ENCODE results near the gene CDKN1B. TPM values are rescaled to one million over a fixed set of nuclear protein-coding genes. Genes with fewer than 3 reads are reported as not detected.
"Not testable (repeated sequence)": the region's sequence is repeated elsewhere in the genome, so short reads cannot be mapped to it uniquely, and the experiment has no call there.

CDKN1B gene
- total and polyA plus RNA-seq, 2 donors = 52.1 to 73.6 TPM

- H3K4me1 ChIP-seq (ENCODE audit: insufficient read depth); H3K4me3 ChIP-seq (ENCODE audit: low read depth, low read length); H3K27ac ChIP-seq (ENCODE audit: low read depth); H3K36me3 ChIP-seq (ENCODE audit: insufficient read depth); DNase-seq (ENCODE audit: extremely low spot score): not testable (repeated sequence)
- 91% methylated on average over 2 of the region's 2 CpGs for WGBS
Measured at GRCh38 chr12:12738152-12738551, 21.0 kb downstream of the CDKN1B start.

- H3K4me1 ChIP-seq (ENCODE audit: insufficient read depth) = no peaks in the 10 kb centered on the region
- WGBS = 18% methylated on average over 3 of the region's 3 CpGs
- no peak overlapping the region for H3K27ac ChIP-seq (ENCODE audit: low read depth)
- no peak for DNase-seq (ENCODE audit: extremely low spot score)
- H3K4me3 ChIP-seq (ENCODE audit: low read depth, low read length) = no peak overlapping the region
- H3K36me3 ChIP-seq (ENCODE audit: insufficient read depth) = no peaks in the 10 kb centered on the region
Measured at GRCh38 chr12:12741660-12742059, 24.5 kb downstream of the CDKN1B start.

DNA sequence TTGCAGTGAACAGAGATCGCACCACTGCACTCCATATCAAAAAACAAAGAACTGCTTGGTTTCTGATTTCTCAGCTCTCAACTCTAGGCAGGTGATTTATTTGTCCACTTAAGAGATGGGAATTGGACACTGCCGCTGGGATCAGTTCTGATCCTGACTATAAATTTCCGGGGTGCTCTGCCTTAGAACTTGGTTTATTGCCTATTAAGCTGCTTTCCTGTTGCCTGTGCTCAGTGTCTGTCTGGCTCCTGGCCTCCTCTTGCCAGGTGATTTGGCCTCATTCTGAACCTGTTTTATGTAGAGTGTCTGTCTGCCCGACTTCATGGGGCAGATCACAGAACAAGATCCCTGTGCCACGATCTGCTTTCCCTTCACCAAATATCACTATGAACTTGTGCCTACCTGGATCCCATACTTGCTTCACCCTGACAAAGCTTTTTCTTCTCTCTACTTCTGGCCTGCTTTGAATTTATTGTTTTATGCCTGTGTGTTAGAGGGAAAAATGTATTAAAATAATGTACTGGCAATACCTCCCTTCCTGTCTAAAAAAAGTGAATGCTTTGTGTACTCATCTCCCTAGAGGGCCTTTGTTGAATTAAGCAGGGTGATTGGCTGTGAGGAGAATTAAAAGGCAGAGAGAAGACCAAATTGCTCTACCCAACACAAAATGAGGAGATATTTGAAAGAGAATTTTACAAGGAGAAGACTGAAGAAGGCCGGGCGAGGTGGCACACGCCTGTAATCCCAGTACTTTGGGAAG lies 27.6 kb downstream of the CDKN1B start:
- 77% methylated on average over 8 of the region's 8 CpGs for WGBS
- H3K4me3 ChIP-seq (ENCODE audit: low read depth, low read length) = no peak overlapping the region

DNA sequence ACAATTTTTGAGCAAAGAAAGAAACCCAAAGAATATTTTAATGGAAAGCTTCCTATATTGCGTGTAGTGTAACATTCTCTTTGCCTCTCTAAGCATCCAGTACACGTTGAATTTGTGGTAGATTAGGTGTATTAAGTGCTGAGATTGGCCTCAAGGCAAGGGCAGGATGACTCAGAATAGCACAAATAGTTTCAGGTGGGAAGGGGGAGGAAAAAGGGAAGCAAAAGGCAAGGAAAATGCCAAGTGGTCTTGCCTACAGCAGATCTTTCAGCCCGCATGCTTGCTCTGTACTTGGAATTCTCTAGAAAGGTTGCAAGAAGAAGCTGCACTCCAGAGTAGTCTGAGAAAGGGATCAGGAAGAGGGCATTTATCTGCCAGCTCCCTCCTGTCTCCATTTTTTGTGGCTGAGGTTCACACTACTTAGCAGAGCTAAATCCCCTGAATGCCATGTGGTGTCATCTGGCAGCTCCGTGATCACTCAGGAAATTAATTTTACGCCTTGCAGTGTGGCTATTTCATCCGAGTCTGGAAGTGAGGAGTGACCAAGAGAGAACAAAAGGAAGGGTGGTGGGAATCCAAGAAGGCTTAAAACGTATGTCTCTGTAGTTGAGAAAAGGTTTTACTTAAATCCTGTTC lies 28.5 kb downstream of the CDKN1B start:
- Histone ChIP-seq H3K36me3 (ENCODE audit: insufficient read depth) (no peaks in the 10 kb centered on the region), H3K4me3 (ENCODE audit: low read depth, low read length) (no peak overlapping the region), H3K4me1 (ENCODE audit: insufficient read depth) (no peaks in the 10 kb centered on the region), H3K27ac (ENCODE audit: low read depth) (no peak overlapping the region)
- no peak for DNase-seq (ENCODE audit: extremely low spot score)
- 88% methylated on average over 7 of the region's 7 CpGs for WGBS

More for the DNA sequence above, 27.6 kb downstream of the CDKN1B start:
- Histone ChIP-seq H3K4me1 (ENCODE audit: insufficient read depth) (no peaks in the 10 kb centered on the region), H3K27ac (ENCODE audit: low read depth) (no peak overlapping the region), H3K36me3 (ENCODE audit: insufficient read depth) (no peaks in the 10 kb centered on the region)
- DNase-seq (ENCODE audit: extremely low spot score) = no peak

DNA sequence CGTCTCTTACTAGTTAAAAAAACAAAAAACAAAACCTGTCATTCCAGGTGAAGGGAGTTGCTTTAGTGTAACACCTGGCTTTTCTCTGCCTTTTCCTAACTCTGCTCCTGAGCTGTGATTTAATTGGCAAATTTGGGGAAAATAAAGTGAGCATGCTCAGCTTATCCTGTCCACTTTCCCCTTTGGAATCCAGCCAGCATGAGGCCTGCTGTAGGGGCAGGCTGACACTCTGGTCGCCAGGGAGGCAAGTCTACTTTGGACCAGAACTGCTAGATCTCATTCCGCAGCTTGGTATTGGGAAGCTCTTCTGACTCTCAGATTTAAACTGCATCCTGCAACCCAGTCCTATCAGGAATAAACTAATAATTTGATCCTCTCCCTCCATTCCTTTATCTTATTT lies 30.1 kb downstream of the CDKN1B start:
- 71% methylated on average over 3 of the region's 3 CpGs for WGBS
- DNase-seq (ENCODE audit: extremely low spot score) = no peak
- Histone ChIP-seq H3K4me1 (ENCODE audit: insufficient read depth) (no peaks in the 10 kb centered on the region), H3K36me3 (ENCODE audit: insufficient read depth) (no peaks in the 10 kb centered on the region), H3K27ac (ENCODE audit: low read depth) (no peak overlapping the region), H3K4me3 (ENCODE audit: low read depth, low read length) (no peak overlapping the region)

DNA sequence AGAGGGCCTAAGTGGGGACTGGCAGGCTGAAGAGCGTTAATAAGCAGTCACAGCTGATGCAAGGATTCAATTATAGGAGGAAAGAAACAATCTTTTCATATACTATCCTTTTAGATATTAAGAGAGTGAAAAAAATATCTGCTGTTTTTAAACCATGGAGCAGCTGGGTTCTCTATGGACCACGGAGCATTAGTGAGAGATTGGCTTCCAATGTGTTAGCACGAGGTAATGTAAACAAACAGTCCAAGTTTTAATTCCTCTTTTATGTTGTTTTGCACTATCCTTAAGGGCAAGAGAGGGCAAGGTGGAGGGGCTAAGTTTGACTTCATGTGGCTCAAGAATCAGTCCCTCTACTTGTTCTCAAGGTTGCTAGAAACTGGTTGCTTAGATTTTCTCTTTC lies 30.9 kb downstream of the CDKN1B start:
- no peak overlapping the region for H3K27ac ChIP-seq (ENCODE audit: low read depth)
- no peaks in the 10 kb centered on the region for H3K36me3 ChIP-seq (ENCODE audit: insufficient read depth)
- H3K4me3 ChIP-seq (ENCODE audit: low read depth, low read length) = no peak overlapping the region
- DNase-seq (ENCODE audit: extremely low spot score) = no peak
- WGBS = 38% methylated on average over 3 of the region's 3 CpGs
- no peaks in the 10 kb centered on the region for H3K4me1 ChIP-seq (ENCODE audit: insufficient read depth)

DNA sequence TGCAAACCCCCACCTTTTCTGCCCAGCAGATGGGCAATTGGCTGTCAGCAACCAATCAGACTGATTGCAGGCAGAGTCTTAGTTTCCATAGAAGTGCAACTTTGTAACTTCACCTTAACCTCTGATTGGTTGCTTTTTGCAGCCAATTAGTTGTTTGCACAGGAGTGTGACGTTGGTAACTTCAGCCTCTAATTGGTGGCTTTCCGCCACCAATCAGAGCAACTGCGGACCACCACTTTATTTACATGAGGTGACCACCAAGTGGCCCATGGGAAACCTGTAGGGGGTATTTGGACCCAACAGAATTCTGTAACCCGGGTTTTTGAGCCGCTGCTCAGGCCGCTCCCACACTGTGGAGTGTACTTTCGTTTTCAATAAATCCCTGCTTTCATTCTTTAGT lies 32.3 kb downstream of the CDKN1B start:
- Histone ChIP-seq H3K4me3 (ENCODE audit: low read depth, low read length) (no peak overlapping the region), H3K36me3 (ENCODE audit: insufficient read depth) (no peaks in the 10 kb centered on the region), H3K4me1 (ENCODE audit: insufficient read depth) (no peaks in the 10 kb centered on the region), H3K27ac (ENCODE audit: low read depth) (no peak overlapping the region)
- WGBS = 79% methylated on average over 7 of the region's 7 CpGs
- DNase-seq (ENCODE audit: extremely low spot score) = no peak

DNA sequence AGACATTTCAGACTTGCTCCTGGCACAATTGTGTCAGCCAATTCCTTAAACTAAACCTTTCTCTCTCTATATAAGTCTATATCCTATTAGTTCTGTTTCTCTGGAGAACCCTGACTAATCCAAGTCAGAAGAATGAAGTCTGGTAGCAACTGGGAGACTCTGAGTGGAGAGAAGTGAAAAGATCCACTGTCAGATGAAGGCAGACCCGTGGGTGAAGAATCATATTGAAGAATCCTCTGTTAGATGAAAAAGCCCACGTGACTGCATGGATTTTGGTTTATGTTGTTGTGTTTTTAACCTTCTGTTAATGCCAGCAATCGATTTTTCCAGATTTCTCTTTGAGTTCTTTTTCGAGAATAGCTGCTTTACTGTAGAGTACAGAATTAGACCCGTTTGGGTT lies 38.8 kb downstream of the CDKN1B start:
- 84% methylated on average over 5 of the region's 5 CpGs for WGBS

DNA sequence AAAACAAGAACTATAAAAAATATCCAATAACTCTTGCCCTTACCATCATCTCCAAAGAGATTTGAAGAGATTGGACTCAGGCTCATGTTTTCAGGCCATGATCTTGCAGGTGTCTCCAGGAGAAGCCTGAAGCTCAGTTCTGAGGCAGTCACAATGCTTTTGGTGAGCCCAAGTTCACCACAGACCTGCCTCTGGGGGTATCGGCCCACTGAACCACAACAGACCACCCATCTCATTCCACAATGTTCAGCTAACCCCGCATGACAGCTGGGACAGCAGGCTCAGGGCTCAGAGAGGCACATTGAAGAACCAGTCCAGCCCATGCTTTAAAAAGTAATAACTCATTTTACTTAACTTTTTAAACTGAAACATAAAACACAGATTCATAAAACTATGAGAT lies 40.0 kb downstream of the CDKN1B start:
- Histone ChIP-seq H3K36me3 (ENCODE audit: insufficient read depth) (no peaks in the 10 kb centered on the region), H3K27ac (ENCODE audit: low read depth) (no peak overlapping the region), H3K4me1 (ENCODE audit: insufficient read depth) (no peaks in the 10 kb centered on the region), H3K4me3 (ENCODE audit: low read depth, low read length) (no peak overlapping the region)
- WGBS = 92% methylated on average over 2 of the region's 2 CpGs
- DNase-seq (ENCODE audit: extremely low spot score) = no peak

More for the DNA sequence above, 38.8 kb downstream of the CDKN1B start:
- no peak for DNase-seq (ENCODE audit: extremely low spot score)
- Histone ChIP-seq H3K36me3 (ENCODE audit: insufficient read depth) (no peaks in the 10 kb centered on the region), H3K4me1 (ENCODE audit: insufficient read depth) (no peaks in the 10 kb centered on the region), H3K4me3 (ENCODE audit: low read depth, low read length) (no peak overlapping the region), H3K27ac (ENCODE audit: low read depth) (no peak overlapping the region)

GRCh38 chr12:12759234-12759915 lies 42.2 kb downstream of the CDKN1B start:
- 92% methylated on average over 7 of the region's 7 CpGs for WGBS
- Histone ChIP-seq H3K27ac (ENCODE audit: low read depth) (no peak overlapping the region), H3K4me1 (ENCODE audit: insufficient read depth) (no peaks in the 10 kb centered on the region), H3K36me3 (ENCODE audit: insufficient read depth) (no peaks in the 10 kb centered on the region), H3K4me3 (ENCODE audit: low read depth, low read length) (no peak overlapping the region)
- DNase-seq (ENCODE audit: extremely low spot score) = no peak

DNA sequence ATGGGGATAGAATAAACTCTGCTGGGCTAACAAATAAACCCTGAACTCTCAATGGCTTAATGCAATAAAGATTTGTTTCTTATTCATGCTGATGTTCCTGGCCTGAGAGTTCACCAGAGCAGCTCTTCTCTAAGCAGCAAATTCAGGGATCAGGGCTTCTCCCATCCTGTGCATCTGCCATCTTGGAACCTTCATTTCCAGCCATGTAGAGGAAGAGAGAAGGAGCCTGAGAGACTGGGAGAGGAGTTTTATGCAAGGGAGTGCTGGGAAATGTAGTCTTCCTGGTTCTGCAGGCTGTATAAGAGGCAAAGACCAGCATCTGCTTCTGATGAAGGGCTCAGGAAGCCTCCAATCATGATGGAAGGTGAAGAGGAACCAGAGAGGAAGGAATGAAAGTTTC lies 47.7 kb downstream of the CDKN1B start:
- Histone ChIP-seq H3K4me3 (ENCODE audit: low read depth, low read length) (no peak overlapping the region), H3K4me1 (ENCODE audit: insufficient read depth) (no peaks in the 10 kb centered on the region), H3K27ac (ENCODE audit: low read depth) (no peak overlapping the region), H3K36me3 (ENCODE audit: insufficient read depth) (no peaks in the 10 kb centered on the region)
- no peak for DNase-seq (ENCODE audit: extremely low spot score)

DNA sequence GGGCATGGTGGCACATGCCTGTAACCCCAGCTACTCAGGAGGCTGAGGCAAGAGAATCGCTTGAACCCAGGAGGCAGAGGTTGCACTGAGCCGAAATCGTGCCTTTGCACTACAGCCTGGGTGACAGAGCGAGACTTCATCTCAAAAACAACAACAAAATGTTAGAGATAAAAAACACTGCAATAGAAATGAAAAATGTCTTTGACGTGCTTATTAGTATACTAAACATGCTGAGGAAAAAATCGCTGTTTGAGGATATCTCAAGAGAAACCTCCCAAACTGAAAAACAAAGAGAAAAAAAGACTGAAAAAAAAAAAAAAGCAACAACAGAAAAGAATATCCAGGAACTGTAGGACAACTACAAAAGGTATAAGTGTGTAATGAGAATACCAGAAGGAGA lies 53.1 kb downstream of the CDKN1B start:
- 97% methylated on average over 6 of the region's 6 CpGs for WGBS
- no peak for DNase-seq (ENCODE audit: extremely low spot score)
- Histone ChIP-seq H3K27ac (ENCODE audit: low read depth) (no peak overlapping the region), H3K4me3 (ENCODE audit: low read depth, low read length) (no peak overlapping the region), H3K36me3 (ENCODE audit: insufficient read depth) (no peaks in the 10 kb centered on the region), H3K4me1 (ENCODE audit: insufficient read depth) (no peaks in the 10 kb centered on the region)
